ENCODE data around the gene CDH6. TPM values are rescaled to one million over a fixed set of nuclear protein-coding genes. Genes with fewer than 3 reads are reported as not detected.

Gene CDH6
- total and polyA plus RNA-seq, 2 donors = 0.66 to 0.87 TPM

DNA sequence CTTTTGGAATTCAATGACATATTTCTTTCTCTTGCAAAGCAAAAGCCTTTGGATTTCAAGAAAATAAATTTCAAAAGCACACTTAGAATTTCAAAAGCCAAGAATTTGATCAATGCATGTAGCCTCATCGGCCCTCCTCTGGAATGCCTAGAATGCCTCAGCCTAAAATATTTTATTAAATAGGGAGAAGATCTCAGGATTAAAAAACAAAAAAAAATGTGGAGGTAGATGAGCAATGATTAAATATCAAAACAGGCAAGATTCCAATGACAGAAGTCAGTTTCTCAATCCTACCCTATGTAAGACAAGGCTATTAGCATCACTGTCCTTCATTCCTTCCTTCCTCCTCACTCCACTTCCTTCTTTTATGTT, 169.0 kb downstream of the CDH6 start:
- Histone ChIP-seq H3K4me1 (ENCODE audit: control insufficient read depth in 2 of 2, insufficient read depth in 2 of 2, low read length in 2 of 2) (no peaks in the 10 kb centered on the region), H3K27me3 (ENCODE audit: control insufficient read depth in 2 of 2, insufficient read depth in 1 of 2, low read length in 1 of 2) (no peaks in the 10 kb centered on the region), H3K9me3 (ENCODE audit: control insufficient read depth in 2 of 2, insufficient read depth in 1 of 2, low read length in 1 of 2) (peaks cover 0 to 1% of the 10 kb centered on the region in 2 donors), H3K27ac (ENCODE audit: low read depth in 1 of 2, low read length in 1 of 2) (no peak overlapping the region), H3K4me3 (ENCODE audit: low read length in 2 of 2) (no peak overlapping the region), H3K36me3 (ENCODE audit: control insufficient read depth in 2 of 2, insufficient read depth in 2 of 2, low read length in 1 of 2) (no peaks in the 10 kb centered on the region)
- no peak for DNase-seq (ENCODE audit: low read depth in 6 of 9, low spot score in 9 of 9)
- 97% methylated on average over 1 of the region's 1 CpG for WGBS

DNA sequence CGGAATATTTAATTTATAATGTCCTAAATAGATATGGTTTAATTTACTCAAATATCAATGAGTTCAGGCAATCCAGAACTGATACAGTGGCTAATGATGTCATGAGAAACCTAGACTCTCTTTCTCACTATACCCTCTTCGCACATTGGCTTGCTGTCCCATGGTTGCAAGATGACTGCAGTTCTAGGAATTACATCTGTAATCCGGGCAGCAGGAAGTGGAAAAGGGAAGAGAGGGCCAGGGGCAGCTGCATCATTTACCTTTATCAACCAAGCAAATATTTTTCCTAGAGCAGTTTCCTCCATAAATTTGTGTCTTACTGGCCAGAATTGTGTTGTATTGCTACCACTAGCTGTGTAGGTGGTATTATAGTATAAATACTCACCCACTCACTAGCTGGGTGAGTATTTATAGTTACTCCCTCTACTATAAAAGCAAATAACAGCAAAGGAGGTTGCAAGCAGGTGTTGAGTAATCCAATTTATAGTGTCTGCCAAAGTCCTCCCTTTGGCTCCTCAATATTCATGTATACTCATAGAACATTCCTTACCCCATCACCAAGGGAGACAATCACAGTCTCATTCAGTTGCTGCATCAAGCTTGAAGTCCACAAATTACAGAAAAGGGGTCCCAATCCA, 169.6 kb downstream of the CDH6 start:
- Histone ChIP-seq H3K4me1 (ENCODE audit: control insufficient read depth in 2 of 2, insufficient read depth in 2 of 2, low read length in 2 of 2) (no peaks in the 10 kb centered on the region), H3K36me3 (ENCODE audit: control insufficient read depth in 2 of 2, insufficient read depth in 2 of 2, low read length in 1 of 2) (no peaks in the 10 kb centered on the region)
- 64% methylated on average over 3 of the region's 3 CpGs for WGBS

DNA sequence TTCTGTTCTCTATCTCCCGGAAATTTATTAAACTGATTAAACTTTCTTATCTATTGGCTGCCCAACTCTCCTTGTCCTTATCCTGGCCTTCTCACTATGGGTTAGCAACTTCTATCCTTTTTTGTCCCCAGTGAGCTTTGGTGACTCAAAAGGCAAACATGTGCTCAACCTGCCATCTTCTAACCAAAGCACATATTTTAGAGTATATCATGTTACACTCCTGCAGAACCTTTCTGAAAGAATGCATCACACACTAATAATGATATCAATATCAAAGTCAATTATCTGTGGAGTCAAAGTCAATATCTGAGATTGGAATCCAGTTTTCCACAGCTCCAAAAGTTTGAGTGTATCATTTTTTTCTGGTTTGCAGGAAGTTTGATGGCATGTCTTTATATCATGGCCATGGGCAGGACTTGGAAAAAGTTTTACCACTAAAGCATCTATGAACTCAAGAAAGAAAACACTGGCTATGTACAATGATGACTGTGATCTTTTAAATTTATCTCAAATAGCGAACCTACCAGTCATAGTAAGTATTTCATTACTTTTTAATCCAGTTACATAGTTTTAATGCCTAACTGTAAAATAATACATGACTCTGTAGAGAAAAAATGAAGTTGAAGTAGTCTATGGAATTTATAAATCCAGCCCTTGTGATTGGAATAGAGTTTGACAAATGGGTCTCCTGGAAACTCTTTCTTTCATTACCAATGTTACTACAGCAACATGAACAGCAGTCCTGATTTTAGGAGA, 171.6 kb downstream of the CDH6 start:
- Histone ChIP-seq H3K27me3 (ENCODE audit: control insufficient read depth in 2 of 2, insufficient read depth in 1 of 2, low read length in 1 of 2) (no peaks in the 10 kb centered on the region), H3K27ac (ENCODE audit: low read depth in 1 of 2, low read length in 1 of 2) (no peak overlapping the region), H3K36me3 (ENCODE audit: control insufficient read depth in 2 of 2, insufficient read depth in 2 of 2, low read length in 1 of 2) (no peaks in the 10 kb centered on the region), H3K9me3 (ENCODE audit: control insufficient read depth in 2 of 2, insufficient read depth in 1 of 2, low read length in 1 of 2) (peaks cover 0 to 1% of the 10 kb centered on the region in 2 donors), H3K4me3 (ENCODE audit: low read length in 2 of 2) (no peak overlapping the region), H3K4me1 (ENCODE audit: control insufficient read depth in 2 of 2, insufficient read depth in 2 of 2, low read length in 2 of 2) (no peaks in the 10 kb centered on the region)
- WGBS = 88% methylated on average over 2 of the region's 2 CpGs
- DNase-seq (ENCODE audit: low read depth in 6 of 9, low spot score in 9 of 9) = no peak

More for the DNA sequence above, 169.6 kb downstream of the CDH6 start:
- H3K4me3 ChIP-seq (ENCODE audit: low read length in 2 of 2) = no peak overlapping the region
- peaks cover 0 to 1% of the 10 kb centered on the region in 2 donors for H3K9me3 ChIP-seq (ENCODE audit: control insufficient read depth in 2 of 2, insufficient read depth in 1 of 2, low read length in 1 of 2)
- no peak for DNase-seq (ENCODE audit: low read depth in 6 of 9, low spot score in 9 of 9)
- H3K27ac ChIP-seq (ENCODE audit: low read depth in 1 of 2, low read length in 1 of 2) = no peak overlapping the region
- no peaks in the 10 kb centered on the region for H3K27me3 ChIP-seq (ENCODE audit: control insufficient read depth in 2 of 2, insufficient read depth in 1 of 2, low read length in 1 of 2)

DNA sequence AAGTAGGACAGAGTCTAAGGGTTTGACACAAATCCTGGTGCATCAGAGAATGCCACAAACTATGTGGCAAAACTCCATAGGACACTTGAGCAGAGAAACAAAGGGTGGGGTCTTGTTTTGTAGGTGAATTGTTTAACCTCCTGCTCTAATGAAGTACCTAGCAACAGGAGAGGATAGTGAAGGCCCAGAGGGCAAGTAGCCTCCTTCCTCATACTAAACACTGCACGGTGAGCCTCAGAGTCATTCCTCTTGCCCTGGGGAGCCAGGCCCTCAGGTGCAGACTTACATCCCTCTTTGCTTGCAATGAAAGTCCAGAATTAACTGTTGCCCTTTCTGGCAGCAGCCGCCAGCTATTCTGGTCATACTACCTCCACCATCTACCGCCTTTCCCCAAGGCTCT, 172.3 kb downstream of the CDH6 start:
- no peaks in the 10 kb centered on the region for H3K27me3 ChIP-seq (ENCODE audit: control insufficient read depth in 2 of 2, insufficient read depth in 1 of 2, low read length in 1 of 2)
- peaks cover 0 to 1% of the 10 kb centered on the region in 2 donors for H3K9me3 ChIP-seq (ENCODE audit: control insufficient read depth in 2 of 2, insufficient read depth in 1 of 2, low read length in 1 of 2)
- H3K36me3 ChIP-seq (ENCODE audit: control insufficient read depth in 2 of 2, insufficient read depth in 2 of 2, low read length in 1 of 2) = no peaks in the 10 kb centered on the region
- H3K4me1 ChIP-seq (ENCODE audit: control insufficient read depth in 2 of 2, insufficient read depth in 2 of 2, low read length in 2 of 2) = no peaks in the 10 kb centered on the region
- 93% methylated on average over 3 of the region's 3 CpGs for WGBS
- no peak overlapping the region for H3K27ac ChIP-seq (ENCODE audit: low read depth in 1 of 2, low read length in 1 of 2)
- no peak overlapping the region for H3K4me3 ChIP-seq (ENCODE audit: low read length in 2 of 2)
- DNase-seq (ENCODE audit: low read depth in 6 of 9, low spot score in 9 of 9) = no peak

DNA sequence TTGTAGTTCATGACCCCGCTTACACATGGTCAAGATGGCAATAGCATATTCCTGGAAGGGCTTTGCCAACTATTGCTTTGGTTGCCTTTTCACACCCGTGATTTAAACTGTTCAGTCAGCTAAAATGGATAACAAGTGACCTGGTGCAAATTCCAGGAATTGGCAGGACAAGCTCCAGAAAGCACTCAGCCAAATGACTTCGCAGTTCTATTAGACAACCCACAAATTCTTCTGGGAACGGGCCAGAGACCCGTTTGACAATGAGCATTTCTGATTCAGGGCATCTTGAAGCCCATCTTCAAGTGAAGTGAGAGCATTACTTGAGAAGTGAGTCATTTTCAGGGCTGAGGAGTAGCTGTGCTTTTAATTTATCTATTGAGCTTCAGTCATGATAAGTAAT, 173.5 kb downstream of the CDH6 start:
- H3K27ac ChIP-seq (ENCODE audit: low read depth in 1 of 2, low read length in 1 of 2) = no peak overlapping the region
- H3K9me3 ChIP-seq (ENCODE audit: control insufficient read depth in 2 of 2, insufficient read depth in 1 of 2, low read length in 1 of 2) = peaks cover 0 to 1% of the 10 kb centered on the region in 2 donors
- WGBS = 88% methylated on average over 5 of the region's 5 CpGs
- no peak for DNase-seq (ENCODE audit: low read depth in 6 of 9, low spot score in 9 of 9)
- no peaks in the 10 kb centered on the region for H3K4me1 ChIP-seq (ENCODE audit: control insufficient read depth in 2 of 2, insufficient read depth in 2 of 2, low read length in 2 of 2)
- no peaks in the 10 kb centered on the region for H3K27me3 ChIP-seq (ENCODE audit: control insufficient read depth in 2 of 2, insufficient read depth in 1 of 2, low read length in 1 of 2)
- H3K4me3 ChIP-seq (ENCODE audit: low read length in 2 of 2) = no peak overlapping the region
- H3K36me3 ChIP-seq (ENCODE audit: control insufficient read depth in 2 of 2, insufficient read depth in 2 of 2, low read length in 1 of 2) = no peaks in the 10 kb centered on the region

DNA sequence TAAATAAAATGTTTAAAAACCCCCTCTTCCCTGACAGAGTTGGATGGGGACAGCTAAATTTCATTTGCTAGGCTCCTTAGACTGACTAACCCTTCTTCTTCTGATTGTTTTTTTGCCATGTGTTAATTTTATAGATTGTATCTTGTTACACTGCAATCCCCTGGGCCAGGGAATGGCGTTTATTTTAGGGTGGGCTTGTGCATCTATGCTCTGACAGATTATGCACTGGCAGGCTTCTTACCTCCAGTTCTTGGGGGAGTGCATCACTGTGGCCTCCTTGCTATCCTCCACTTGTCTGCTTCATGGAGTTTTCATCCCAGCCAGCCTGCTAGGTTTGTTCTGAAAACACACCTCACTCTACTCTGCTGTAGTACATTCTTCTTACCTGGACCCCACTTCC, 178.6 kb downstream of the CDH6 start:
- 76% methylated on average over 1 of the region's 1 CpG for WGBS

DNA sequence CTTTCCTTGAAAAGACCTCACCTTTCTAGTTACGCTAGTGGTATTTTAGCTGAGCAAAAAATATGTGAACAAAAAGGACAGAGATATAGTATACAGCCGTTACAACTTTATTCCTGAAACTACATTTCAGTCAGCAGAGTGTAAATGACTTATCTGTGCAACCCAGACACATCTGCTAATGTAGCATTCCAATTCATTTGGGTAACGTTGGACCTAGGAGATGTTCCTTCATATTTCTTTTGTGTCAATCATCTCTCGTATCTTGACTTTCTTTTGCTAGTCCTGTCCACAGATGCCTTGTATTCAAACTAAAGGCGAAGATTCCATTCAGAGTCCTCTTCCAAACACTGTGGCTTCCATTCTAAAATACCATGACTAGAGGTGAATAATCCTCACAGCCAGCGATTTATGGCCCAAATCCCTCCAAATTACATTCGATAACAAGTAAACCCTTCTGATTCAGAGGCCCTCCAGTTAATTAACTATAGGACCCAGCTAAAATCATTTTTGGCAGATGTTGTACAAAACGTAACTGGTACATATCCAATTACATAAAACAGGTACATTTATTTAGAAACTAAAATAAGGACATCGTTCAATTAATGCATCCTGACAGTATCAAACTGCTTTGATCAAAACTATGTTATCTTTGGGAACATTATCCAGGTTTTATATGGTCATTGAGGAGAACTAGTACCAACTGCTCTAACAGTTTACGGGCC, 182.7 kb downstream of the CDH6 start:
- Histone ChIP-seq H3K36me3 (ENCODE audit: control insufficient read depth in 2 of 2, insufficient read depth in 2 of 2, low read length in 1 of 2) (no peaks in the 10 kb centered on the region), H3K4me3 (ENCODE audit: low read length in 2 of 2) (no peak overlapping the region), H3K4me1 (ENCODE audit: control insufficient read depth in 2 of 2, insufficient read depth in 2 of 2, low read length in 2 of 2) (no peaks in the 10 kb centered on the region), H3K27me3 (ENCODE audit: control insufficient read depth in 2 of 2, insufficient read depth in 1 of 2, low read length in 1 of 2) (no peaks in the 10 kb centered on the region), H3K27ac (ENCODE audit: low read depth in 1 of 2, low read length in 1 of 2) (no peak overlapping the region), H3K9me3 (ENCODE audit: control insufficient read depth in 2 of 2, insufficient read depth in 1 of 2, low read length in 1 of 2) (no peaks in the 10 kb centered on the region)
- WGBS = 93% methylated on average over 10 of the region's 10 CpGs
- DNase-seq (ENCODE audit: low read depth in 6 of 9, low spot score in 9 of 9) = no peak

More for the DNA sequence above, 178.6 kb downstream of the CDH6 start:
- DNase-seq (ENCODE audit: low read depth in 6 of 9, low spot score in 9 of 9) = no peak
- no peaks in the 10 kb centered on the region for H3K9me3 ChIP-seq (ENCODE audit: control insufficient read depth in 2 of 2, insufficient read depth in 1 of 2, low read length in 1 of 2)
- H3K27me3 ChIP-seq (ENCODE audit: control insufficient read depth in 2 of 2, insufficient read depth in 1 of 2, low read length in 1 of 2) = no peaks in the 10 kb centered on the region
- H3K4me3 ChIP-seq (ENCODE audit: low read length in 2 of 2) = no peak overlapping the region
- H3K36me3 ChIP-seq (ENCODE audit: control insufficient read depth in 2 of 2, insufficient read depth in 2 of 2, low read length in 1 of 2) = no peaks in the 10 kb centered on the region
- H3K27ac ChIP-seq (ENCODE audit: low read depth in 1 of 2, low read length in 1 of 2) = no peak overlapping the region
- H3K4me1 ChIP-seq (ENCODE audit: control insufficient read depth in 2 of 2, insufficient read depth in 2 of 2, low read length in 2 of 2) = no peaks in the 10 kb centered on the region

DNA sequence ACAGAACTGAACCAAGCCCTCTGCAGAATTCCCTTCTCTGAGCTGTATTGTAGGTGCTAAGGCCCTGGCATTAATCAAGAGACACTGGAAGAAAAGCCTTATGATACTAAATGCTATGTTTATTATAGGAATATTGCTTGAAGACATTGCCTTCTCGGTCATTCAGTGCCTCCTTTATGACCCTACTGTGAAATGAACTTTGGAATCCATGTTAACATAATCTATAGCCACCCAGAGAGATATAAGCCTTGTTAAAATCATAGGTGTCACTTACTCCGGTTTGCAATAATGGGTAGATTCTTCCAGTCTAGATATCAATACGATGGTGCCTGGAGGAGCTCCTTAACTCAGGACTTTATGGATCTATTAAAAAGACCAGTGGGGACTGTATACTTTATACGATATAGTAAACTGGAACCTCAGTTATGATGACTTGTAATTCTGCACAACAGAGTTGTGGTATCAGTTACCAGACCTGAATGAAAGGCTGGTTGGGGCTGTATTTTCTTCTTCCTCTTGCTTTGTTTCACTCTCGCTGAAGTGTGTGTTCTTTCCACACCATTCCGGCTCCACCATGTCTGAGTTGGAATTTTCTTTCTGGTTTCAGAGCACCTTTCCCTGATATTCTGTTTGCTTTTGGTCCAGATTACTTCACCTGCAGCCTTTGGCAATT, 183.9 kb downstream of the CDH6 start:
- 91% methylated on average over 6 of the region's 6 CpGs for WGBS

DNA sequence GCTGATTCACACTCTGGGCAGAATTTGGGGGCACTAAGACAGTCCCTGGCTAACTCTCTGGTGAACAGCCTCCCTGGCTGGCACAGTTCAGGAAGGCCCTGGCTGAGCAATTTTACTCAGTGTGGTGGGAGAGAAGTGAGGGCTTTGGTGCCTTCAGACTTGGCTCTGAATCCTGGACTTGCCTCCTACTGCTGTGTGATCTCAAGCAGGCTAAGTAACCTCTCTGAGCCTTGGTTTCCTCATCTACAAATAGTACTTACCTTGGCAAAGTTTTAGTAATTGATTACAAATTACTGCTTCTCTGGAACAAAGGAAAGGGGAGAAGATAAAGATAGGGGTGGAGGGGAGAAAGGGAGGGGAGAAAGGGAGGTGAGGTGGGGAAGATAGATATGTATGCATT, 184.7 kb downstream of the CDH6 start:
- Histone ChIP-seq H3K36me3 (ENCODE audit: control insufficient read depth in 2 of 2, insufficient read depth in 2 of 2, low read length in 1 of 2) (no peaks in the 10 kb centered on the region), H3K4me3 (ENCODE audit: low read length in 2 of 2) (no peak overlapping the region), H3K4me1 (ENCODE audit: control insufficient read depth in 2 of 2, insufficient read depth in 2 of 2, low read length in 2 of 2) (no peaks in the 10 kb centered on the region), H3K9me3 (ENCODE audit: control insufficient read depth in 2 of 2, insufficient read depth in 1 of 2, low read length in 1 of 2) (no peaks in the 10 kb centered on the region), H3K27me3 (ENCODE audit: control insufficient read depth in 2 of 2, insufficient read depth in 1 of 2, low read length in 1 of 2) (no peaks in the 10 kb centered on the region), H3K27ac (ENCODE audit: low read depth in 1 of 2, low read length in 1 of 2) (no peak overlapping the region)
- DNase-seq (ENCODE audit: low read depth in 6 of 9, low spot score in 9 of 9) = no peak

More for the DNA sequence above, 183.9 kb downstream of the CDH6 start:
- Histone ChIP-seq H3K36me3 (ENCODE audit: control insufficient read depth in 2 of 2, insufficient read depth in 2 of 2, low read length in 1 of 2) (no peaks in the 10 kb centered on the region), H3K9me3 (ENCODE audit: control insufficient read depth in 2 of 2, insufficient read depth in 1 of 2, low read length in 1 of 2) (no peaks in the 10 kb centered on the region), H3K4me3 (ENCODE audit: low read length in 2 of 2) (no peak overlapping the region), H3K27ac (ENCODE audit: low read depth in 1 of 2, low read length in 1 of 2) (no peak overlapping the region), H3K27me3 (ENCODE audit: control insufficient read depth in 2 of 2, insufficient read depth in 1 of 2, low read length in 1 of 2) (no peaks in the 10 kb centered on the region), H3K4me1 (ENCODE audit: control insufficient read depth in 2 of 2, insufficient read depth in 2 of 2, low read length in 2 of 2) (no peaks in the 10 kb centered on the region)
- no peak for DNase-seq (ENCODE audit: low read depth in 6 of 9, low spot score in 9 of 9)

Data from thymus (tissue), 11 donors.